Neural cell (in vitro differentiated cells): ENCODE measurements around the gene ROS1.

ENCODE experiments used
- TF ChIP-seq, protein P1 (sequence below): fragments of 450-650 bp; IDR thresholded peaks from 2 replicates; pipeline ENCODE4 v1.5.1; 2014; ENCODE audit warnings: antibody characterized with exemption, mild to moderate bottlenecking, moderate library complexity; ENCODE audit not compliant: poor library complexity, severe bottlenecking
- TF ChIP-seq, protein P2 (sequence below): IDR thresholded peaks from 2 replicates; pipeline ENCODE4 v1.6.1; 2012; ENCODE audit warnings: borderline replicate concordance

DNA sequence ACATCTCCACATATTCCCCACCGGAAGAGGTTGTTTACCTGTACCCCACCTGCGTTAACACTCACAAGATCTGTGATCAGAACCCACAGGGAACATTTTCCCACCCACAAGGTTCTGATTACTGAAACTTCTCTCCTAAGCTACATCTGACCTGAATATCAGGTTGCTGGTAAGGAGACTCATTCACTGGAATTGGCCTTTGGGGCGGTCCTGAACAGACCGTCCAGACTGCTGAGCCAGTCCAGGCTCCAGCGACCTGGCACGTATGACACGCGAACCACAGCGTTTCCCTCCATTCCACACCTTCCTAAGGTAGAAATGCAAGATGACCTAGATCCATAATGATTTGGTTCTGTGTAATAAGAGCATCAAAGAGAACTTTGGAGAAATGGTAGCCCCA is 150.5 kb downstream of the ROS1 start:
- TF ChIP-seq, protein P1, sequence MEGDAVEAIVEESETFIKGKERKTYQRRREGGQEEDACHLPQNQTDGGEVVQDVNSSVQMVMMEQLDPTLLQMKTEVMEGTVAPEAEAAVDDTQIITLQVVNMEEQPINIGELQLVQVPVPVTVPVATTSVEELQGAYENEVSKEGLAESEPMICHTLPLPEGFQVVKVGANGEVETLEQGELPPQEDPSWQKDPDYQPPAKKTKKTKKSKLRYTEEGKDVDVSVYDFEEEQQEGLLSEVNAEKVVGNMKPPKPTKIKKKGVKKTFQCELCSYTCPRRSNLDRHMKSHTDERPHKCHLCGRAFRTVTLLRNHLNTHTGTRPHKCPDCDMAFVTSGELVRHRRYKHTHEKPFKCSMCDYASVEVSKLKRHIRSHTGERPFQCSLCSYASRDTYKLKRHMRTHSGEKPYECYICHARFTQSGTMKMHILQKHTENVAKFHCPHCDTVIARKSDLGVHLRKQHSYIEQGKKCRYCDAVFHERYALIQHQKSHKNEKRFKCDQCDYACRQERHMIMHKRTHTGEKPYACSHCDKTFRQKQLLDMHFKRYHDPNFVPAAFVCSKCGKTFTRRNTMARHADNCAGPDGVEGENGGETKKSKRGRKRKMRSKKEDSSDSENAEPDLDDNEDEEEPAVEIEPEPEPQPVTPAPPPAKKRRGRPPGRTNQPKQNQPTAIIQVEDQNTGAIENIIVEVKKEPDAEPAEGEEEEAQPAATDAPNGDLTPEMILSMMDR = no peak
- TF ChIP-seq, protein P2, sequence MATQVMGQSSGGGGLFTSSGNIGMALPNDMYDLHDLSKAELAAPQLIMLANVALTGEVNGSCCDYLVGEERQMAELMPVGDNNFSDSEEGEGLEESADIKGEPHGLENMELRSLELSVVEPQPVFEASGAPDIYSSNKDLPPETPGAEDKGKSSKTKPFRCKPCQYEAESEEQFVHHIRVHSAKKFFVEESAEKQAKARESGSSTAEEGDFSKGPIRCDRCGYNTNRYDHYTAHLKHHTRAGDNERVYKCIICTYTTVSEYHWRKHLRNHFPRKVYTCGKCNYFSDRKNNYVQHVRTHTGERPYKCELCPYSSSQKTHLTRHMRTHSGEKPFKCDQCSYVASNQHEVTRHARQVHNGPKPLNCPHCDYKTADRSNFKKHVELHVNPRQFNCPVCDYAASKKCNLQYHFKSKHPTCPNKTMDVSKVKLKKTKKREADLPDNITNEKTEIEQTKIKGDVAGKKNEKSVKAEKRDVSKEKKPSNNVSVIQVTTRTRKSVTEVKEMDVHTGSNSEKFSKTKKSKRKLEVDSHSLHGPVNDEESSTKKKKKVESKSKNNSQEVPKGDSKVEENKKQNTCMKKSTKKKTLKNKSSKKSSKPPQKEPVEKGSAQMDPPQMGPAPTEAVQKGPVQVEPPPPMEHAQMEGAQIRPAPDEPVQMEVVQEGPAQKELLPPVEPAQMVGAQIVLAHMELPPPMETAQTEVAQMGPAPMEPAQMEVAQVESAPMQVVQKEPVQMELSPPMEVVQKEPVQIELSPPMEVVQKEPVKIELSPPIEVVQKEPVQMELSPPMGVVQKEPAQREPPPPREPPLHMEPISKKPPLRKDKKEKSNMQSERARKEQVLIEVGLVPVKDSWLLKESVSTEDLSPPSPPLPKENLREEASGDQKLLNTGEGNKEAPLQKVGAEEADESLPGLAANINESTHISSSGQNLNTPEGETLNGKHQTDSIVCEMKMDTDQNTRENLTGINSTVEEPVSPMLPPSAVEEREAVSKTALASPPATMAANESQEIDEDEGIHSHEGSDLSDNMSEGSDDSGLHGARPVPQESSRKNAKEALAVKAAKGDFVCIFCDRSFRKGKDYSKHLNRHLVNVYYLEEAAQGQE = no peak
